ENCODE data around the gene PIP5K1B.

Gene PIP5K1B

DNA sequence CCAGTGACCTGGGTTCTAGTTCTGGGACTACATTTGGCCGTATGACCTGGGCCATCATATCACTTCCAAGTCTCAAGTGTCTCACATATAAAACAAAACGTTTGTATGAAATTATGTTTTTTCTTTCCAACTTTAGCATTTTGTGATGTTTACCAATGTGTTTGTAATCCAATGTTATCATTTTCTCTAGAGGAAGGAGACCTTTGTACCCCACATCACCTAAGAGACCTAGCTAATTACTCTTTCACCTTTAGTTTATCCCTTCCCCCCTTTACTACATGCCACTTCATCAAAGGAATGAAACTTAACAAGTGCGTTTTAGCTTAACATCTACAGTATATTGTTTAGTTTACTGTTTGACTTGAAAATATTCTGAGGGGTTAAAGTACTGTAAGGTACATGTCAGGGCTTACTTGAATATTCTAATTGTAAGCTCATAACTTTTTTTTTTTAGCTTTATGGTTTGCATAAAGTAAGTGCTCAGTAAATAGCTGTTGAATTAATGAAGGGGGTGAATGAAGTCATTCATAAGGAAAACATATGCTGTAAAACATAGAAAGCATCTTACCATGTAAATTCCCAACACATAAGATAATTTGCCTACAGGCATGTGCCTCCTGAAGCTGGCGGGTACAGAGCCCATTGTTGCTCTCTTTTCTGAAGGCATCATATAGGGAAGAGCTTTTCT lies 2.9 kb downstream of the PIP5K1B start:
- no peak for DNase-seq

DNA sequence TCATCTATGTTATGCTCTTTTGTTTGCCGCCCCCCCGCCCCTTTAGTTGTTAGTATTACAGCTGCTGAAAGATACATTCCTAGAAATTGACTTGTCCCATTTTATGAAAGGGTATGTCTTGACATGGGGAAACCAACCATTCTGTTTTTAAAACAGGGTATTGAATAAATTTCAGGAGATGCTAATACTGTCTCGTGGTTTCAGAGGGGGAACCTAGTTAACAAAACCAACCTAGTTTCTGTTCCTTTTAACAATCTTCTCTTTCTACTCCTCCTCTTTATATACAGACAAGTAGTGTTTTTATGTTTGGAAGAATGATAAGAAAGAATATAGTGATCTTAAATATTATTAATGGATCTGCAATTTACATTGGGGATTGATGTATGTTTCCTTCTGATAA lies 3.5 kb downstream of the PIP5K1B start:
- no peak for DNase-seq

- DNase-seq: no peak
Measured at GRCh38 chr9:68709291-68710110, 4.5 kb downstream of the PIP5K1B start.

DNA sequence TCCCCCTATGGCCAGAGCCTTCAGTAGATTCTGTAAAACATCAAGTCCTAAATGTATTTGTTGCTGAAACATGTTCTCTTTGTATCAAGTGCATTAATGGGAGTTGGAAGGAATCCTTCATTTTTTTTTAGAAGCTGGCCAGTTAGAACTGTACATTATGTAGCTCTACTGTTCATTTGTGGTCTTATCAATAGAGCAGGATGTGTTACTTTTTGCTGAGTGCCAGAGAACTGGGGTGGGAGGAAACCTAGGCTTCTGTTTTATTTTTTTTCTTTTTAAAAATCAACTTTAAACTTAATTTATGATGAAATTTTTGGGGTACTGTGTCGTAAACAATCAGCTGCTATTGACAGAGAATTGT lies 5.1 kb downstream of the PIP5K1B start:
- no peak for DNase-seq

DNA sequence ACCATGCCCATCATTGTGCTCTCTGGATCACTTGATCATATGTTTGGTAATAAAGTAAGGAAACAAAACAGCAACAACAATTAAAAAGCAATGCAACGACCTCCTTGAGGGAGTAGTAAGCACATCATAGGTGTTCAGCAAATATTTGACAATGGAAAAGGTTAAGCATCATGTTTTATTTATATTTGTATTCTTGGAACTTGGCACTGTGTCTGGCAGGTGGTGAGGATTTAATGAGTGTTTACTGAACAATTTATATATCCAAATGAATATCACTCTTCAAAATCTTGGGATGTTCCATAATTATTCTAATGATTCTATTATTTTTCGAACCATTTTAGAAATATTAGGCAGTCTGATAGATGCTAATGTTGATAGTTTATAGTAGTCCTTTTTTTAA lies 6.2 kb downstream of the PIP5K1B start:
- DNase-seq: no peak

GRCh38 chr9:68711932-68712331 lies 6.9 kb downstream of the PIP5K1B start:
- DNase-seq: no peak

DNA sequence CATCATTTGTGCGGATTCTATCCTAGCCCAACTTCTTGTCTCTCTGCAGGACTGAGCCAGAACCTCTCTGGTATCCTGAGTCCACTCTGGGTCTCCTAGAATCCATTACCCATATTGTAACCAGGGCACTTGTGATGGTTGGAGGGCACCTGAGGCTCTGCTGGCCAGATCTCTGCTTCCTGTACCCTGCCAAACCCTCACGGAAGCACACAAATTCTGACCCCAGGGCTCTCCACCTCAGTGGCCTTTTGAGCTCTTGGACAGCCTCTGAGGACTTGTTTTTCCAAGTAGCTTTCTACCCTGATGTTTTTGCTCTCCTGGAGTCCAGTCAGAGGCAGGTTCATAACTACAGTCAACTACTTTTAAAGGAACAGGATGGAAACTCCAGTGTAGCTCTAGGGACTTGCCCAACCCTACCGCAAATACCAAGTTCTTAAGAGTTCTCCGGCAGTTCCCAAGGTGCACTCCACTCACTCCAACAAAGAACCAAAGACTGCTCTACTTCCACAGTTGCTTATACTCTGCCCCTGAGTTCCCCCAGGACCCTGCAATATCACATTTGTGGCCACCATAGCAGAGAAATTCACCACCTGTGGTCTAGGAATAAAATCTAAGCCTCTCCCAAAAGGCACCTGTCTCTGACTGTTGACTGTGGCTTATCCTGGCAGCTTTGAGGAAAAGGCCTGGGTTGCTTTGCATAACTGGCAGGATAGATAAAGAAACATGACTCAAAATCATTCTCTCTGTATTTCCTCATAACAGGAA lies 9.6 kb downstream of the PIP5K1B start:
- no peak for DNase-seq

GRCh38 chr9:68715181-68715456 lies 10.1 kb downstream of the PIP5K1B start:
- DNase-seq: no peak

DNA sequence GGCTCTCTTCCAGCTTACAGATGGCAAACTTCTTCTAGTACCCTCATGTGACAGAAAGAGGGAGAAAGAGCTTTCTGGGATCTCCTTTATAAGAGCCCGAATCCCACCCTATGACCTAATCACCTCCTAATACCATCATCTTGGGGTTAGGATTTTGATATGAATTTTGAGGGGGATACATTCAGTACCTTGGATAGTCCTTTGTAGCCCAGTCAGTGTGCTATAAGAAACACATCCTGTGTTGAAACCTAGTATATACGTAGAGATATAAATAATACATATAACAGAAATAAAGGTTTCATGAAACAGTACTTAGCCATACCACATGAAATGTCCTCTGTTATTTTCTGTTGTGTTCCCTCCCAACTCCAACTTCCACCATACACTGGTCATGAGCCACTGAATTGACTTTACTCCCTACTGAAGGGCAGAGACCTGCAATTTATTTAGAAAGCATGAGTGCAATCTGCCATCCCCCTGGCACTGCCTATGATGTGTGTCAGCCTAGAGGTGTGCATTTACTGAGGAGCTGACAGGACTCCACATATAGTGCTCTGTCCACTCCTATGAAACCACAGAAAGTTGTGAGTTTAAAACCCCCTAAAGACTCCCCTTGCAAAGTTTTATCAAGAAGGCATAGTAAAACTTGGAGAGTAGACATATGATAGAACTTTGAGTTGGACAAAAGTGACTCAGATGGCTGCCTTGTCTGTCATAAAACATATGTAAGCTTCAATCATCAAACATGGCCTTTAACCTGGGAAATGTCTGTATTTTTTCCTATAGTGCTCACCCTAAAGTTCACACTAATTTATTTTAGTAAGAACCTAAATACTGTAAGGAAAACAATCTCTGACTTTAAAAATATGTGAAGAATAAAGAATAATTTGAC lies 12.8 kb downstream of the PIP5K1B start:
- DNase-seq: no peak

- DNase-seq: no peak
Measured at GRCh38 chr9:68719847-68720246, 14.8 kb downstream of the PIP5K1B start.

GRCh38 chr9:68720656-68721313 lies 15.7 kb downstream of the PIP5K1B start:
- DNase-seq: no peak

DNA sequence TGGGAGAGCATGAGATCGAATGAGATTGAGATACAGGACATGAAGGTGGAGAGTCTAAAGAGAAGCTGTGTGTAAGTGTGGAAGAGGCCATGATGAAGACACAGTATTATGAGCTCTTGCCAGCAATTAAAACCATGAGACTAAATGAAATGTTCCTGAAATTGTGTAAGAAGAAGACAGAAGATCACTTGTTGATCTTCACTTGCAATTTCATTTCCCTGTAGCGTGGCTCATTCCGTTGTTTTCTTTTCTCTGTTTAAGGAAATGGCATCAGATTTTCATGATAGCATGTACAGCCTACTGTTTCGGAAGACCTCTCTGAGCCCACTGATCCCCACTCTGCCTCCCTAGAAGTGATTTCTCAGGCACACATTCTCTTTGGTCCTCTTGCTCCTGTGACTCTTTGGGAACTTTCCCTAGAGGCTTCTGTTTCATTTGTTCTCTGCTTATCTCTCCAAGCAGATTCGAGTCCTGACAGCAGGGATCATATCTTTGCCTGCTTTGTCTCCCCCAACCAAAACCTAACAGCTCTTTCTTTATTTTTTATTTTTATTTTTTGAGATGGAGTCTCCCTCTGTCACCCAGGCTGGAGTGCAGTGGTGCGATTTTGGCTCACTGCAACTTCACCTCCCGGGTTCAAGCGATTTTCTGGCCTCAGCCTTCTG lies 16.8 kb downstream of the PIP5K1B start:
- DNase-seq: no peak

GRCh38 chr9:68725070-68725469 lies 20.0 kb downstream of the PIP5K1B start:
- DNase-seq: no peak

DNA sequence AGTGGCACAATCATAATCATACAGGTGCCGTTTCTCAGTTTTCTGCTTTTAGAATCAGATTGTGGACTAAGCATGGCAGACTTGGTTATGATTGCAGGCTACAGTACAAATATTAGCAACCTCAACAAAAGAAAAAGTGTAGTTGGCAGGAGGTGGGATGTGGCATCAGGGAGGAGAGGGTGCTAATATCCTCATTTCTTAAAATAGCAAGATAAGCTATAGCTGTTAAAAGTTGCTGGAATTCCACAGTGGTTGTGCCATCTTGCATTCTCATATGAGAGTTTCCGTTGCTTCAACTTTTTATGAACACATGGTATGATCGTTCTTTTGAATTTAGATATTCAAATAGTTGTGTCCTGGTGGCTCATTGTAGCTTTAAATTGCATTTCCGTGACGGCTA lies 21.4 kb downstream of the PIP5K1B start:
- no peak for DNase-seq

DNA sequence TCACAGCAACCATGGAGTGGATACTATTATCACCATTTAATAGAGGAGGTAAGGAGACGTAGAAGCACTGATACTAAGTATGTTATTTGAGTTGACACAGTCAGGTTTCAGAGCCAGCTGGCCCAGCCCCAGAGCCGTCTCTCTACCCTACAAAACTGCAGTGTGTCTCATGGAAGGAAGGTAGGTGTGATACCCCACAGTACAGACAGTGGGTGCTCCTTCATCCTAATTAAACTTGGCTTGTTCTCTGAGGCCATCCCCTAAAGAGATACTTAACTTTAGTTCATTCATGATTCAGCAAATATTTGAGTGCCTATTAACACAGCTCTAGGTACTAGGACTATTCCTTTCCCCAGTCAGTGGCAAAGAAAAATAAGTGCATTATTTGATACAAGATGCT lies 22.6 kb downstream of the PIP5K1B start:
- no peak for DNase-seq

GRCh38 chr9:68728731-68729130 lies 23.7 kb downstream of the PIP5K1B start:
- DNase-seq: no peak

DNA sequence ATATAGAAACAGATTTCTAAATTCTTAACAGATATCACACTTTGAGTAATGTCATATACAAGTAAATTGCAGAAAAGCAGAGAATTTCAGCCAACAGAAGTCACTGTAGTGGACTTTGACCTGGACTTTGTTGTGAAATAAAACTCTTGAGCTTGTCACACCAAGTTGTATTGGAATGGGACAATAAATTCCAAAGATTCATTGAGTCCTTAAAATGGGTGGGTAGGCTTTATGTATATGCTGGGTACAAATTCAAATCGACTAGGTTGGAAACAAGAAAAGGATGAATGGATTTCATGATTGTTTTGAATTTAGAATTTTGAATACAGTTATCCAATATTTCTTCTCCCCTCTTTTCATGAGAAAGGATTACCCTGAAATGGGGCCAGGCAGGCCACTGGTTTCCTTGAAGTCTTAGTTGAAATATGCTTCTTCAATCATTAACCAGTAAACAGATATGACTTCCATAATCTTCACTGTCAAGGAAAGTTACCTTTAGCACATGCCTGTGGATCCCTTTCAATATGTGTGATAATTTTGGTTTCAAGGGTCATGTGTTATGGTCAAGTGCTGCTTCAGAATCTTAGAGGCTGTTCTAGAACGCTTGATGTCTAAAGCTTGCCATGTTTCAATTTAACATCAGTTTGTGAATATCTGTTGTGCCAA lies 25.7 kb downstream of the PIP5K1B start:
- DNase-seq: no peak

DNA sequence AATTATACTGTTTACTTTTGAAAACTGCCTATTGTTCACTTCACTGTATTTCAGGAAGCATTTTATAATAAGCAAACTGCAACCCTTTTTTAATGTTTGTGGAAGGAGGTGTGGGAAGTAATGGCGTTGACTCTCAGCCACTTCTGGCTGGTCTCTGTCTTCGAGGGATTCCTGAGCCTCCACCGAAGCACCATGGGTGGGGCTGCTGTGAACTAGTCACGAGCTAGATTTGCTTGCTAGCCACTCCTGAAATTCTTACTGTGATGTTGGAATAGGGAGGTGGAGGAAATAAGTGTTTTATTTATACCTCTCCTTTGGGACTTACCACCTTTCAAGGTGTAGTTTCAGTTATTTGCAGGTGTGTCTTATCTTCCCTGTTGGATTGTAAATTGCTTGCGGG lies 26.8 kb downstream of the PIP5K1B start:
- no peak for DNase-seq

DNA sequence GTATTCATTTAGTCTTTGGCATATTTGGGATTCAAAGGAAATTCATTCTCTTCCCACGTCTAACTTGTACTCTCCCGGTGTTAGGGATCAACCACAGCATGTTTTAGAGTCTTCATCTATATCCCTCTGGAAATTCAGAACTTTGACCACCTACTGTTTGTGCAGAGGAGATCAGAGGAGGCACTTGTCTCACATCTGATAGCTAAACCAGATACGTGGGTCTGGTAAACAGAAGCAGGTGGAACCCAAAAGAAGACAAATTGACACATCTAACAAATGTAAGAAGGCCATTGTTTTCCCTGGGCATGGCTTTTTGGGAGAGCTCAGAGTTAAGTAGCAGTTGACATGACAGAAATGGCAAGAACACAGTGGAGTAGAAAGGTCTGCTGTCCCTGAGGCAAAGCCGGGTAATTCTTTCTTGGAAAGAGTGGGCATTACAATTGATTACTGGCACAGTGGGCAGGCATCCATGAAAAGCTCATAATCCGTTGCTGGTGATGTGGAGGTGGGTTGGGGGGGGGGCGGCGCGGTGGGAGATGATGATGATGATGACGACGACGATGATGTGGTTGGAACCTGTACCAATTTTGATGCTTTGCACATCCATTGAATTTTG lies 27.5 kb downstream of the PIP5K1B start:
- DNase-seq: no peak

- DNase-seq: no peak
Measured at GRCh38 chr9:68733021-68733405, 28.0 kb downstream of the PIP5K1B start.

- no peak for DNase-seq
Measured at GRCh38 chr9:68738358-68738757, 33.3 kb downstream of the PIP5K1B start.
